Subcutaneous abdominal adipose tissue (tissue), 5 donors: Measurements from ENCODE around the gene XKR8.

Experiments used
- H3K27ac ChIP-seq: one replicate; pipeline ENCODE4 v1.7.0; 2013; ENCODE audit warnings: low read depth, mild to moderate bottlenecking, inconsistent platforms, low read length, moderate library complexity
- H3K27me3 ChIP-seq, 5 donors: one replicate each; pipeline ENCODE4 v1.7.0; 2013; ENCODE audit warnings: low read length in 5 of 5, inconsistent platforms in 1 of 5; ENCODE audit not compliant: control insufficient read depth in 5 of 5, insufficient read depth in 4 of 5
- H3K36me3 ChIP-seq, 5 donors: one replicate each; pipeline ENCODE4 v1.7.0; 2013; ENCODE audit warnings: low read length in 5 of 5; ENCODE audit not compliant: control insufficient read depth in 5 of 5, insufficient read depth in 5 of 5
- H3K4me1 ChIP-seq, 5 donors: one replicate each; pipeline ENCODE4 v1.7.0; 2013; ENCODE audit warnings: low read length in 5 of 5, mild to moderate bottlenecking in 3 of 5, moderate library complexity in 1 of 5; ENCODE audit not compliant: control insufficient read depth in 5 of 5, insufficient read depth in 5 of 5
- H3K4me3 ChIP-seq, 5 donors: one replicate each; pipeline ENCODE4 v1.7.0; 2013; ENCODE audit warnings: low read length in 5 of 5, low read depth in 1 of 5
- H3K9ac ChIP-seq, 5 donors: one replicate each; pipeline ENCODE4 v1.7.0; 2013; ENCODE audit warnings: low read length in 5 of 5, mild to moderate bottlenecking in 4 of 5, moderate library complexity in 3 of 5
- H3K9me3 ChIP-seq, 5 donors: one replicate each; pipeline ENCODE4 v1.7.0; 2013; ENCODE audit warnings: low read length in 5 of 5; ENCODE audit not compliant: control insufficient read depth in 5 of 5
- donor health status: healthy.
- donor health status: healthy.
- donor health status: healthy.
- donor health status: healthy.
- donor health status: healthy.

XKR8 gene

DNA sequence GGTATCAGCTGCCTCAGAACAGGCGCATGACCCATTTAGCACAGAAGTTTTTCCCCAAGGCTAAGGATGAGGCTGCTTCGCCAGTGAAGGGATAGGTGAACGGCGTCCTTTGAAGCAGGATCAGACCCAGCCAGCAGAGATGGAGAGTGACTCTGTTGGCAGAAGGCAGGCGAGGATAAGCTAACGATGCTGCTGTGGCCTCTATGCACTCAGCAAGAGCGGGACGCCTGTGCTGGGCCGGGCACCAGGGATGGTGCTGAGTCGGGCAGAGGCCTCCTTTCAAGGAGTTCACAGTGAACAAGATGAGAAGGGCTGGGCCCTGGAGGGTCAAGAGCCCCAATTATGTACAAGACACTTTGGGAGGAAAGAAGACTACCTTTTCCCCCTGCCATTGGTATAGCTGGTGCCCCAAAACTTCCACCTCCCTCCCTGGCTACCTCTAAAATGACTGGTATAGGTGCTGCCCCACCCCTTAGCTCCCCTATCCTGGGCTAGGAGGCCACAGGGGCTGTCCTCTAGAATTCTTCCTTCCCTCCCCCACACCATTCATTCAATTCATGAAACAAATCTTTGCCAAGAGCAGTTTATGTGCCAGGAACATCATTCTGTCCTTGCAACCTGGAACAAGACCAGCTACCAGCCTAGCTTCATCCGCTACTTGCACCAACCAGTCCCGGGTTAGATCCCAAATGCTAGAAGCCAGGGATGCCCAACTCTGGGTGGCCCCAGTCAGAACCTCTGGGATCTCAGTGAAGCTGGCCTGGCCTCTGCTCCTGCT is 7.5 kb downstream of the XKR8 start:
- Histone ChIP-seq H3K27ac (no peak overlapping the region), H3K4me1 (peaks cover 6 to 18% (median 15%) of the 10 kb centered on the region in 5 donors), H3K9ac (no peak overlapping the region), H3K36me3 (peaks cover 2 to 63% (median 47%) of the 10 kb centered on the region in 5 donors), H3K4me3 (no peak overlapping the region), H3K27me3 (no peaks in the 10 kb centered on the region), H3K9me3 (no peaks in the 10 kb centered on the region)

DNA sequence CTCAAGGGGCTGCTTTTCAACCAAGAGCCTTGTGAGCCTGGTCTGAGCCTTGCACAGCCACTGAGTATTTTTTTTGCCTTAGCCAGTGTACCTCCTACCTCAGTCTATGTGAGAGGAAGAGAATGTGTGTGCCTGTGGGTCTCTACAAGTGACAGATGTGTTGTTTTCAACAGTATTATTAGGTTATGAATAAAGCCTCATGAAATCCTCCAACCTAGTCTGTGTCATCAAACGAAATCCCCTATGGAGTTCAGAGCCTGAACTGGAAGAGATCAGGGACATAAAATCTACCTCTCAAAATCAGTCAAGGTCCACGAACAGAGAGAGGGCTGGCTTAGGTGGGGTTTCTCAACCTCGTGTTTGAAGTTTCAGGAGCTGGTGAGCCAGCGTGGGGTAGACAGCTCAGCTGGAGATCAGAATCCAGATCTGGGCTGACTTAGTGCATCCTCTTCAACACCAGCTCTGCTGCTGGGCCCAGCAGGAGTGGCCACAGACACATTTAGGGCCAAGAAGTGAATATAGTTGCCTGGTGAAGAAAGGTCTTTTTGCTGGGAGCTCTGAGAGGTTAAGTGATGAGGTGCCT is 8.2 kb downstream of the XKR8 start:
- Histone ChIP-seq H3K9me3 (no peaks in the 10 kb centered on the region), H3K4me1 (peaks cover 6 to 18% (median 15%) of the 10 kb centered on the region in 5 donors), H3K27me3 (no peaks in the 10 kb centered on the region), H3K27ac (no peak overlapping the region), H3K36me3 (peaks cover 2 to 69% (median 50%) of the 10 kb centered on the region in 5 donors), H3K9ac (no peak overlapping the region), H3K4me3 (no peak overlapping the region)

DNA sequence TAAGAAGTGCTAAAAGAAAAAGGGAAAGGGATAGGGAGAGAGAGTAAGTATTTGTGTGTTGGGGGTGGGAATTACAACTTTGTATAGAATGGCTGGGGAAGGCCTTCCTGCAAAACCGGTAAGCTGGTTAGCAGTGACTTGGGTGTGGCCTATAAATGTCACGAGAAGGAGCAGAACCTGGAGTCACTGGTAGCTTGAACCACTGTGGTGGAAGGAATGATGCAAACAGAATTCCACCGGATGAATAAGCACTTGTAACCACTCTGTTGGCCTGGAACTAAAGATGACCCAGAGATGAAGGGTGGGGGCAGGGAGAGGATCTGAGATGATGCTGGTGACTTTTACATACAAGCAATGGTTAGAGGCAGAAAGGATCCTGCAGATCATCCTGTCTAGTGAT is 8.9 kb downstream of the XKR8 start:
- Histone ChIP-seq H3K36me3 (peaks cover 2 to 64% (median 51%) of the 10 kb centered on the region in 5 donors), H3K9ac (no peak overlapping the region), H3K9me3 (no peaks in the 10 kb centered on the region), H3K4me3 (no peak overlapping the region), H3K4me1 (peaks cover 6 to 18% (median 15%) of the 10 kb centered on the region in 5 donors), H3K27ac (no peak overlapping the region), H3K27me3 (no peaks in the 10 kb centered on the region)

DNA sequence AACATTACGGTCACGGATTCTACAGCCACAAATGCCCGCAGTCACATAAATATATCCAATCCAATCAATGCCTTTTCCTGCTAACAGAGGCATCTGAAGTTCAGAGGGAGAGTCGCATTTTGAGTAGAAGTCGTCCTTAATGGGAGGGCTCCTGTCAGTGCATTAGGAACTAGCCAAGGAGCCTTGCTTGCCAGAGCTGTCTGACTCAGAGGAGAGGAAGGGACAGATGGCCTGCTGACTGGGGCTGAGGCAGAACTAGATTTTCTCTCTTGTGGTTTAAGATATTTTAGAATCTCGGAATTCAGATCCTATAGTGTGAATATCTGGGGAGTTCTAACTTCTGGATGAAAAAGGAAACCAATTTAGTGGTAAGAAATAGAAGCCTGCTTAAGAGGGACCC is 10.6 kb downstream of the XKR8 start:
- no peak overlapping the region for H3K27ac ChIP-seq
- no peak overlapping the region for H3K4me3 ChIP-seq
- H3K27me3 ChIP-seq = no peaks in the 10 kb centered on the region
- H3K9me3 ChIP-seq = no peaks in the 10 kb centered on the region
- H3K36me3 ChIP-seq = peaks cover 10 to 58% (median 49%) of the 10 kb centered on the region in 5 donors
- H3K4me1 ChIP-seq = peaks cover 6 to 18% (median 15%) of the 10 kb centered on the region in 5 donors
- peak overlapping the region in 1 of 5 donors; percentile 19 for H3K9ac ChIP-seq

DNA sequence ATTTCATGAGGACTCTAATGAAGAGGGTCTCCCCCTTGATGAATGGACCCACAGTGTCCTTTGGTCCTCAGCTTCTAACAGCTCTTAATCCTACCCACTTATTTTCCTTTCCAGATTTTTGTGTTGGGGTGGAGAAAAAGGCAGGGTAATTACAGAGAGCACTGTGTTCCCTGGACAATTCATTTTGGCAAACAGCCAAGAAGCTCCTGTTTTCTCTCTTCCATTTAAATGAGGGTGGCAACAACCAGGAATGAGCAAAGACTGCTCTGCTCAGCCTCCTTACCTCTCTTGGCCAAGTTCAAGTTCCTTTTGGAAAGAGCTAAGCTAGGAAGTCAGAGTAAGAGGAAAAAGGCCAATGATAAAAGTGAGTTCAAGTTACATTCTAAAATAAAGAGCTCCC is 11.9 kb downstream of the XKR8 start:
- H3K9ac ChIP-seq = no peak overlapping the region
- H3K4me1 ChIP-seq = peaks cover 6 to 18% (median 15%) of the 10 kb centered on the region in 5 donors
- no peaks in the 10 kb centered on the region for H3K27me3 ChIP-seq
- H3K36me3 ChIP-seq = peaks cover 10 to 45% (median 39%) of the 10 kb centered on the region in 5 donors
- H3K27ac ChIP-seq = no peak overlapping the region
- no peaks in the 10 kb centered on the region for H3K9me3 ChIP-seq
- H3K4me3 ChIP-seq = no peak overlapping the region

DNA sequence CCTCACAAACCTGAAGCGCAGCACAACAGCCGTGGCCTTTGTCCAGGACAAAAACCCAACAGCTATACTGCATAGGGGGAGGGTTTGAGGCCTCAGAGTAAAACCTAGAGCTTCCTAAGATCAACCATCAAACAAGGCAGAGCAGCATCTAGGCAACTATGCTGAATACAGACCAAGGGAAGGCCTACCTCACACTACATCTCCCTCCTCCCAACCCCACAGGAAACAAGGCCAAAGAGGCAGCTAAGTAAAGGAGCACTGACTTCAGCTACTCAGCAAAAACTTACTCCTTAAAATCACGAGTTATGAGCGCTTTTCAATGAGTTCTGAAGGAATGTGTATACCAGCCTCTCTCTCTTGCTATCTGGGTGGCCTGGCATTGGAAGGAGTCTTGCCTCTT is 12.4 kb downstream of the XKR8 start:
- Histone ChIP-seq H3K9me3 (no peaks in the 10 kb centered on the region), H3K4me3 (no peak overlapping the region), H3K27me3 (no peaks in the 10 kb centered on the region), H3K36me3 (peaks cover 12 to 45% (median 38%) of the 10 kb centered on the region in 5 donors), H3K27ac (no peak overlapping the region), H3K4me1 (peaks cover 6 to 18% (median 15%) of the 10 kb centered on the region in 5 donors), H3K9ac (no peak overlapping the region)

DNA sequence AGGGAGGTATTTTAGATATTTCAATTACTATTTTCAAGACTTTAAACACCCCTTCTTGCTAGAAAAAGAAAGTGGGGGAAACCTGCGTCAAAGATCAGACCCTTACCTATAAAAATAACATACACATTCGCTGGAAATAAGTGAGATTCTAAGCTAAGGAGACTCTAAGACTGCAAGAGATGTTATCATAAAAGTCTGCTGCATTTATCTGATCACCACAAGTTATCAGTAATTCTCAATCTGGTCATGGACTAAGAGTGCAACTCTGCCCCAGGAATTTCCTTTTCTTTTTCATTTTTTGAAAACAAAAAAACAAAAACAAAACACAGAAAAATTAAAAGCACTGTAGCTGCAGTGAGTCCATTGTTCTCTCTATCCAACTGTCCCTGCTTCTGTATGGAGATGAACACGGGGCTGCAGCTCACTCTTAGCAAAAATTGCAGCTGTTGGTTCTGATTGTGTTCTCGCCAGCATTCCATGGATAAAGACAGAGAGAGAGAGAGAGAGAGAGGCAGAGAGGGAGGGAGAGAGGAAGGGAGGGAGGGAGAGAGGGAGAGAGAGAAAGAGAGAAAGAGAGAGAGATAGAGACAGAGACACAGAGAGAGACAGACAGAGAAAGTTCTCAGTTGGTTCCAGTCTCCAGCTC is 14.1 kb downstream of the XKR8 start:
- Histone ChIP-seq H3K9me3 (no peaks in the 10 kb centered on the region), H3K4me1 (peaks cover 6 to 18% (median 15%) of the 10 kb centered on the region in 5 donors), H3K9ac (no peak overlapping the region), H3K4me3 (no peak overlapping the region), H3K27ac (no peak overlapping the region), H3K36me3 (peaks cover 19 to 36% (median 25%) of the 10 kb centered on the region in 5 donors), H3K27me3 (no peaks in the 10 kb centered on the region)

DNA sequence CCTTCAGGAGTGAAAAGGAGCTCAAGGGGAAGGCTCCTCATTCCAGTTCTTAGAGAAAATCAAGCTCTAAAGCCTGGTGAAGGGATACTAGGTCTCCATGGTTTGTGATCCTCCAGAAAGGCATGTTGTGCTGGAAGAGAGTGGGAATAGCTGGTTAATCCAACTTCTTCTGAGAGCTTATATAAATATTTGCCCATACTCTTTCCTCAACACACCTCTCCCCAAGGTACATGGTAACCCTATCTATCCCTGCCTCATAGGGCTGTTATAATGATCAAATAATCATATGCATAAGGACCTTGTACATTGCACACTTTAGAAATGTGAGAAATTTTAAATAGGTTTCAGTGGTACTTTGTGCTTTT is 14.6 kb downstream of the XKR8 start:
- H3K27ac ChIP-seq = no peak overlapping the region
- no peak overlapping the region for H3K9ac ChIP-seq
- no peaks in the 10 kb centered on the region for H3K27me3 ChIP-seq
- peaks cover 6 to 19% (median 15%) of the 10 kb centered on the region in 5 donors for H3K4me1 ChIP-seq
- no peaks in the 10 kb centered on the region for H3K9me3 ChIP-seq
- peaks cover 19 to 35% (median 25%) of the 10 kb centered on the region in 5 donors for H3K36me3 ChIP-seq
- no peak overlapping the region for H3K4me3 ChIP-seq

DNA sequence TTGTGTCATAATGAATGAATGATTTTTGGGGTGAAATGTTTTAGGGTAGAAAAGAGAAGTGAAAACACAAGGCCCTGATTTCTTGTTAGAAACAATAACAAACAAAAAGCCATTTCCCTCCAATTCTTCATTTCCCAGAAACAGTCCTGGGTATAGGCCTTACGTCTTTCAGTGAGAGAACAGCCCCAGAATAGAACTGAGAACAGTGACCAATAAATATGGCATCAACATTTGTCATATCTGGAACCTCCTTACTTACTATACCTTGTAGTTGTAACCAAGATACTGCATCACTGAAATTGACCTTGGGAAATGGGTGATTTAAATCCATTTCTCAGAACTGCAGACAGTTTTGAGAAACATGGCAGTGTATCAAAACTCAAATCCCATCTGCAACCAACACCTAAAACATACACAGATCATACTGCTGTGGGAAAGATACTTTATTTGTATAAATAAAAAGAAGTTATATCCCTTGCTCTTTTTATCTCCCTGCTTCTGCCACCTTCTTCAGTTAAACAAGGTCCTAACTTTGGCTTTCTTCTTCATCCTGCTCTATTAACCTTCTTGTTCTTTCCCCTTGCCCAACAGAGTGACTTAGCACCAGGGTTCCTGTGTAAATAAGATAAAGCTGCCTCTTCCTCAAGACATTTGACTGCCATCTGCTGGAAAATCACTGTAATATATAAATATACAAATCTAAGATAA is 19.5 kb downstream of the XKR8 start:
- H3K36me3 ChIP-seq = peaks cover 8 to 19% (median 12%) of the 10 kb centered on the region in 5 donors
- H3K9ac ChIP-seq = no peak overlapping the region
- no peaks in the 10 kb centered on the region for H3K9me3 ChIP-seq
- H3K4me3 ChIP-seq = no peak overlapping the region
- H3K27ac ChIP-seq = no peak overlapping the region
- peaks cover 0 to 18% (median 7%) of the 10 kb centered on the region in 5 donors for H3K4me1 ChIP-seq
- H3K27me3 ChIP-seq = no peaks in the 10 kb centered on the region
